ENCODE data around the gene ZDHHC11B.
A peak's percentile ranks its signal among the peaks of the same experiment; 100 is the strongest.
"Not testable (repeated sequence)": the region's sequence is repeated elsewhere in the genome, so short reads cannot be mapped to it uniquely, and the experiment has no call there.

ZDHHC11B gene

DNA sequence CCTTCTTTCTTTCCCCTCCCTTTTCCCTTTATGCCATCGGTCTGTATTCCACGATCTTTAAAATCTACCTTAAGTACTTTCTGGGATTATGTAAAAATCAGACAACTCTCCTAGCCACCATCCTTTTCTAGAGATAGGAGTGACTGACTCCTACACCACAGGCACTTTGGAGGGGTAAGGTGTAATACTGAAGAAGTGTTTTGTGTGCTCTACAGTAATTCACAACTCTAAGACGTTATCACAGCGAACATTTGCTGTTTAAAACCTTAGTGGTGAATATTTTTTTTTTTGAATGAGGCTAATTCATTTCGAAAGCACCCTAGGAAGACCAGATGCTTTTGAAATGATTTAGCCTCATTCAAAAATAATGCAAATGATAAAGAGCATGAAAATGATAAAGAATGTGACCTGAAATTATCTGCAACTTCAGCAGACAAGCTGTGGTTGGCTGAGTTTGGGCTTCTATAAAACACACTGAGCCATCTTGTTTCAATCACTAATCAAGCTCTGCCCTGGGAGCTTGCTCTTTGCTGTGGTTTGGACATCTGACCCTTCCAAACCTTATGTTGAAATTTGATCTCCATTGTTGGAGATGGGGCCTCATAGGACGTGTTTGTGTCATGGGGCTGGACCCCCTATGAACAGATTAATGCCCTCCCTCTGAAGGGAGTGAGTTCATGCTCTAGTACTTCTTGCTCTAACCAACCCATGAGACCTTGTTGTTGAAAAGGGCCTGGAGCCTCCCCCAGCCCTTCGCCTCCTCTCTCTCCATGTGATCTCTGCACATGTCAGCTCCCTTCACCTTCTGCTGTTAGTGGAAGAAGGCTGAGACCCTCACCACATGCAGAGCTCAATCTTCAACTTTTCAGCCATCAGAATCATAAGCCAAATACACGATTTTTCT is 70.1 kb downstream of the ZDHHC11B start:
- not testable (repeated sequence) for DNase-seq

- DNase-seq, result not testable (repeated sequence)
Measured at GRCh38 chr5:713686-714085, 70.8 kb downstream of the ZDHHC11B start.

DNA sequence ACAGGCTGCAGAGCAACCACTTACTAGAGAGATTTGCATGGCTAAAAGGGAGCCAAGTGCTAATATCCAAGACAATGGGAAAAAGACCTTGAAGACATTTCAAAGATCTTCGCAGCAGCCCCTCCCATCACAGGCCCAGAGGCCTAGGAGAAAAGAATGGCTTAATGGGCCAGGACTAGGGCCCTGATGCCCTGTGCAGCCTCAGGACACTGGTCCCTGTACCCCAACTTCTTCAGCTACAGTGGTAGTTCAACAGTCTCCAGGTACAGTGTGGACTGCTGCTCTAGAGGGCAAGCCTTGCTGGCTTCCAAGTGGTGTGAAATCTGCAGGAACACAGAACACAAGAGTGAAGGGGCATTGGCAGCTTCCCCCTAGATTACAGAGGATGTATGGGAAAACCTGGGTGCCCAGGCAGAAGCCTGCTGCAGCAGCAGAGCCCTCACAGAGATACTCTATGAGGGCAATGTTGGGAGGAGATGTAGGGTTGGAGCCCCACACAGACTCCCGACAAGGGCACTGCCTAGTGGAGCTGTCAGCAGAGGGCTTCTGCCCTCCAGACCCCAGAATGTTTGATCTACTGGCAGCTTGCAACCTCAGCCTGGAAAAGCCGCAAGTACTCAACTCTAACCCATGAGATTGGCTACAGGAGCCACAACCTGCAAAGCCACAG is 75.5 kb downstream of the ZDHHC11B start:
- DNase-seq, result not testable (repeated sequence)

GRCh38 chr5:708374-708773 is 76.2 kb downstream of the ZDHHC11B start:
- DNase-seq, result not testable (repeated sequence)

GRCh38 chr5:706127-706526 is 78.4 kb downstream of the ZDHHC11B start:
- not testable (repeated sequence) for DNase-seq

DNA sequence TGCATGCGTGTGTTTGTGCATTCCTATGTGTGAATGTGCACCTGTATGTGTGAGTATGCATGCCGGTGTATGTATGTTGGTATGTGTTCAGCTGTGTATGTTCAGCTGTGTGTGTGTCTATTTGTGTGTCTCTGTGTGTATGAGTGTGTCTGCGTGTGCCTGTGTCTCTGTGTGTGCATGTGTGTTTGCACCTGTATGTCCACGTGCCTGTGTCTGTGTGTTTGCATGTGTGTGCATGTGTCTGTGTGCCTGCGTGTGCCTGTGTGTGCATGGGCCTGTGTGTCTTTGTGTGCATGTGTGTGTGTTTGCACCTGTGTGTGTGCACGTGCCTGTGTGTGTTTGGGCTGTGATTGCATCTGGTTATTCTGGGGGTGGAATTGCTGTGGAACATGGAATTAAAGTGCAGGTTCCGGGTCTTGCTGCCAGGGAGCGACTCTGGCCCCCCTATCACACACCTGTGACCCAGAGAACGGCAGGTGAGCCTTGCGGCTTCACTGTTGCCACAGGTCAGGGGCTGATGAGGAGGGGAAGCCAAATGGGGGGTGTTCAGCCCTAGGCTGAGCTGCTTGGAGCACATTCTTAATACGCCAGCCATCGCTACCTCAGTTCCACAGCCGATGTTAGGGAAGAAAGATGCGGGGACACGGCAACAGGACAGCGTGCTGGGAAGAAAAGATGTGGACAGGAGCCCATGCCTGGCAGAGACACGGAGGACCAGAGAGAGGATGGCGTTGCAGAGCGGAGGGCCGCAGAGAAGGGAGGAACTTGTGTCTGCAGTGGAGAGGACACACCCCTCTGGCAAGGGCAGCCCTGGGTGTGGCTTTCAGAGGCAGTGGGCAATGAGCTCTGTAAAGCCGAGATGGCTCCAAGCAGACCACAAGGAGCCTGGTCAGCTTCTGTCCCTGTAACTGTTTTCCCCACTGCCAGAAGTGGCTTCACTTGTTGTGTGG is 87.5 kb downstream of the ZDHHC11B start:
- not testable (repeated sequence) for DNase-seq

GRCh38 chr5:696191-696590 is 88.3 kb downstream of the ZDHHC11B start:
- not testable (repeated sequence) for DNase-seq

DNA sequence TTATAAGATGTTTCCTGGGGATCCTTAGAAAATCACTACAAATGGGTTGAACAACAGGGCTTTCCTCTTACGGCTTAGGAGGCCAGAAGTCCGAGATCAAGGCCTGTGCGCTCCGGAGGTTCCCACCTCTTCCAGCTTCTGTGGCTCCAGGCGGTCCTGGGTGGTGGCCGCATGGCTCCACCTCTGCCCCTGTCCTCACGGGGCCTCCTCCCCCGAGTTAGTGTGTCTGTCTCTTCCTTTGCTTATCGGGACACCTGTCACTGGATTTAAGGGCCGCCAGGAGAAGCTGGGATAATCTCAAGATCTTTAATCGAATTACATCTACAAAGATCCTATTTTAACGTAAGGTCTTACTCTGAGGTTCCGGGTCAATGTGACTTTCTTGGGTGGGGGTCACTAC is 89.1 kb downstream of the ZDHHC11B start:
- DNase-seq, result not testable (repeated sequence)

- DNase-seq, result not testable (repeated sequence)
Measured at GRCh38 chr5:694042-694431, 90.5 kb downstream of the ZDHHC11B start.

DNA sequence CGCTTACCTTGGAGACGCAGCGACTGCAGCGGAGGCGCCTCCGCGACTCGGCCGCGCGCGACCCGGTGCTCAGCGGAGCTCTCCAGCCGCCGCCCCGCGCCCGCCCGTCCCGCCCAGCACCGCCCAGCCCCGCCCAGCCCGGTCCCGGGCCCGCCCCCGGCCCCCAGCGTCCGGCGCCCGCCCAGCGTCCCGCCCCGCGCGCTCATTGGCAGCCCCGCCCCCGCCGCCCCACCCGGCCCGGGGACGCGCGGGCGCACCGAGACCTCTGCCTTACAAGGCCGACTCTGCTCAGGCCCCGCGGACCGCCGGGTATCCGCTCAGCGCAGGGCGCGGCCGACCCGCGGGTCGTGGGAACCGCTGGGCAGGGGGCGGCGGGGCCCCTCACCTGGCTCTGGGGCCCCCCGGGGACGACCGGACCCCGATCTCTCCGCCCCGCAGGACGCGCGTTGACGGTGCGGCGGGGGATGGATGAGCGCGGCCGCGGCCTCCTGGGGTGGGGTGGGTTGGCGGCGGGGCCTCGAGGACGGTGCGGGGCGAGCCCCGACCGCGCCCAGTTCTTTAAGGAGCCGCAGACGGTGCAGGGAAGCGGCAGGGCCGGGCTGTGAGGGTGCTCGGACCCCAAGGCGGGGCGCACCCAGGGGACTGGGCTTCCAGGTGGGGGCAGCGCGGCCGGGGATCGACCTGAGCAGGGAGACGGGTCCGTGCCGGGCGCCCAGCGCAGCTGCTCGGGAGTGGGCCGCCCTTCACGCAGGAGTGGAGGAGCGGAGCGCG is 91.1 kb downstream of the ZDHHC11B start, which contains the start of gene TPPP:
TPPP (minus strand) TSS at position 82 of the 771 bp plus-strand sequence. CDS start 15,292 bp downstream, outside the sequence.
- peak; percentile 86 for DNase-seq

DNA sequence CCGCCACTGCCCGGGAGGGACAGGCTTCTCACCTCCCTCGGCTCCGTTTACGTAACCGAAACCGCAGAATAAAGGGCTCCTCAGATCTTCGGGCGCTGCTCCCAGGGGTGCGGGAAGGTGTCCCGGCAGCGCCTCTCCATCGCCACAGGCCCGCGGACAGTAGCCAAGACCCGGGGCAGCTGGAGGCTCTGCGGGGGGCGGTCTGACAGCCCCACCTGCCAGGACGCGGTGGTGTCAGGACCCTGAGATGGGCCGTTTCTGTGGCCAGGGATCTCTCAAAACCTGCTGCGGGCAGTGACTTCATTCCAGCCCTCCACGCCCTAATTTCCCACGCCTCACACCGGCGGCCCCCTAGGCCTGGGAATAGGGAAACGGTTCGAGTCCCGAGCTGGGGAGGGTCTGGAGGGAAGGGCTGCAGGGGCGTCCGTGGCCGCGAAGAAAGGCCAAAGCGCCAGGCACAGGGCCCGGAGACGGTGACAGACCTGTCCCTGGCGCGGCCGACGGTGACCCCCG is 91.9 kb downstream of the ZDHHC11B start:
- DNase-seq, result peak; percentile 40

DNA sequence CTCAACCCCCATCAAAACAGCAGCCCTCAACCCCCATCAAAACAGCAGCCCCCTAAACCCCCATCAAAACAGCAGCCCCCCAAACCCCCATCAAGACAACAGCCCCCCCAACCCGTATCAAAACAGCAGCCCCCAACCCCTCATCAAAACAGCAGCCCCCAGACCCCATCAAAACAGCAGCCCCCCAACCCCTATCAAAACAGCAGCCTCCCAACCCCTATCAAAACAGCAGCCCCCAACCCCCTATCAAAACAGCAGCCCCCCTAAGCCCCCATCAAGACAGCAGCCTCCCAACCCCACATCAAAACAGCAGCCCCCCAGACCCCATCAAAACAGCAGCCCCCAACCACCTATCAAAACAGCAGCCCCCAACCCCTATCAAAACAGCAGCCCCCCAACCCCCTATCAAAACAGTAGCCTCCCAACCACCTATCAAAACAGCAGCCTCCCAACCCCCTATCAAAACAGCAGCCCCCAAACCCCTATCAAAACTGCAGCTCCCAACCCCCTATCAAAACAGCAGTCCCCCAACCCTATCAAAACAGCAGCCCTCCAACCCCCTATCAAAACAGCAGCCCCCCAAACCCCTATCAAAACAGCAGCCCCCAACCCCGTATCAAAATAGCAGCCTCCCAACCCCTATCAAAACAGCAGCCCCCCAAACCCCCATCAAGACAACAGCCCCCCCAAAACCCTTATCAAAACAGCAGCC is 92.6 kb downstream of the ZDHHC11B start:
- DNase-seq, result no peak

GRCh38 chr5:691049-691448 is 93.5 kb downstream of the ZDHHC11B start:
- DNase-seq, result not testable (repeated sequence)

- DNase-seq, result not testable (repeated sequence)
Measured at GRCh38 chr5:690293-690692, 94.2 kb downstream of the ZDHHC11B start.

GRCh38 chr5:688348-689010 is 96.0 kb downstream of the ZDHHC11B start:
- not testable (repeated sequence) for DNase-seq

DNA sequence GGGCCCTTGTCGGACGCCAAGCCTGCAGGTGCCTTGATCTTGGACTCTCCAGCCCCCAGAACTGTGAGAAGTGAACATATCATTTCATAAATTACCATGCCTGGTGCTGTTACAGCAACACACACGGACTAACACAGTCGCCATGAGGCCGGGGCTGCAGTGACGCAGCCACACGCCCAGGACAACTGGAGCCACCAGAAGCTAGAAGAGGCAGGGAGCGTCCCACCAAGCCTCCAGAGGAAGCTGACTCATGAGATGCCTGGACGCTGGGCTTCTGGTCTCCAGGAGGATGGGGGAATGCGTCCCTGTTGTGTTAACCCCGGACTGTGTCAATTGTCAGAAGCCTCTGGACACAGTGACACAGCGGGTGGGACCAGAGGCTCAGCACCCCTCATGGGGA is 97.6 kb downstream of the ZDHHC11B start:
- DNase-seq, result not testable (repeated sequence)

- DNase-seq, result not testable (repeated sequence)
Measured at GRCh38 chr5:686172-686523, 98.4 kb downstream of the ZDHHC11B start.

DNA sequence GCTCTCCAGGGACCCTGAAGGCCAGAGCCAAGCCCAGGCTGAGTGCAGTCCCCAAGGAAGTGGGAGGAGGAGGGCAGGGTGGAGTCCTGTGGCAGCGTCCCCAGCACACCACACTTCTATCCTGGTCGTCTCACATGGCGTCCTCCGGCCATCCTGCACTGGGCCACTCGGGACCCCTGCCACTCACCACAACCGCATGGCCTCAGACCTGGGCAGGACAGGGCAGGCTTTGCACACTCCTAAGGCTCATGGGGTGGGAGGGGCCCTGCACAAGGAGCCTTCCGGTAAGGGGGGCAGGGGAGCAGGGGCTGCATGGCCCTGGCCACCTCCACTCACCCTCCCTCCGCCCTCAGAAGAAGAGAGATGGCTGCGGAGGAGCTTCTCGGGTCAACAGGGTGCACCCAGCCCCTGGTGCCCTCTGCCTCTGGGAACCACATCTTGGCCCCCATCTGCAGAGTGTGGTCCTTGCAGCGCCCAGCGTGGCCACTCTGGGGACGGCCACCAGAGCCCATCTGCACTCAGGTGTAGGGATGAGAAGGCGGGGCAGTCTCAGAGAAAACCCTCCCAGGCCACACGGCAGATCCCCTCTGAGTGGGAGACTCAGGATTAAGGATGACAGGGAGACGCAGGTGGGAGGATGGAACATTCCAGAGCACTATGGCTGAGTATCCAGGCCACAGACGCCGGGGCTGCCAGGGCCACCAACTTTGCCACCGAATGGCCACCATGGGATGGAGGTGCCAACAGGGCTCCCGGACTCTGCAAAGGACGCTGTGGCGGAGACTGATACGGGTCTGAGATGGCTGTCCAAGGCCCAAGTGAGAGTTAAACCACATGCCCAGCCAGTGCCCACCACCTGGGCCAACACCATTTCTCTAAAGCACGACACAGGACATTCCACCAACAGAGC is 99.0 kb downstream of the ZDHHC11B start:
- no peak for DNase-seq

- DNase-seq, result no peak
Measured at GRCh38 chr5:684751-685216, 99.7 kb downstream of the ZDHHC11B start.
